Measurements from ENCODE around the gene KAT6B. TPM values are rescaled to one million over a fixed set of nuclear protein-coding genes. Genes with fewer than 3 reads are reported as not detected.

The KAT6B gene
- polyA plus RNA-seq, 2 donors, result 4.7 to 6.7 TPM

- 86 to 91% methylated on average over 1 of the region's 1 CpG for WGBS, 2 donors
- no peaks in the 10 kb centered on the region for H3K36me3 ChIP-seq (ENCODE audit: control insufficient read depth in 2 of 2, insufficient read depth in 2 of 2, low read length in 1 of 2)
- H3K4me3 ChIP-seq (ENCODE audit: low read depth in 1 of 2, low read length in 2 of 2), result no peak overlapping the region
- H3K9me3 ChIP-seq (ENCODE audit: control insufficient read depth in 2 of 2, insufficient read depth in 1 of 2, low read depth in 1 of 2, low read length in 1 of 2), result no peaks in the 10 kb centered on the region
- no peak overlapping the region for H3K27ac ChIP-seq (ENCODE audit: low read depth in 2 of 2, low read length in 1 of 2)
- no peaks in the 10 kb centered on the region for H3K27me3 ChIP-seq (ENCODE audit: control insufficient read depth in 1 of 2, insufficient read depth in 2 of 2, low read length in 2 of 2)
- no peaks in the 10 kb centered on the region for H3K4me1 ChIP-seq (ENCODE audit: control insufficient read depth in 2 of 2, insufficient read depth in 2 of 2, low read length in 1 of 2)
These were observed 28.9 kb upstream of the KAT6B start for GRCh38 chr10:74797550-74797949.

- Histone ChIP-seq H3K27me3 (ENCODE audit: control insufficient read depth in 1 of 2, insufficient read depth in 2 of 2, low read length in 2 of 2) (no peaks in the 10 kb centered on the region), H3K4me1 (ENCODE audit: control insufficient read depth in 2 of 2, insufficient read depth in 2 of 2, low read length in 1 of 2) (no peaks in the 10 kb centered on the region), H3K9me3 (ENCODE audit: control insufficient read depth in 2 of 2, insufficient read depth in 1 of 2, low read depth in 1 of 2, low read length in 1 of 2) (no peaks in the 10 kb centered on the region), H3K4me3 (ENCODE audit: low read depth in 1 of 2, low read length in 2 of 2) (no peak overlapping the region), H3K27ac (ENCODE audit: low read depth in 2 of 2, low read length in 1 of 2) (peak overlapping the region; percentile 2 to 15), H3K36me3 (ENCODE audit: control insufficient read depth in 2 of 2, insufficient read depth in 2 of 2, low read length in 1 of 2) (no peaks in the 10 kb centered on the region)
- WGBS, 2 donors, result 21 to 47% methylated on average over 5 of the region's 5 CpGs
These were observed 26.6 kb upstream of the KAT6B start for GRCh38 chr10:74799721-74800221.

- Histone ChIP-seq H3K36me3 (ENCODE audit: control insufficient read depth in 2 of 2, insufficient read depth in 2 of 2, low read length in 1 of 2) (no peaks in the 10 kb centered on the region), H3K27ac (ENCODE audit: low read depth in 2 of 2, low read length in 1 of 2) (no peak overlapping the region), H3K4me3 (ENCODE audit: low read depth in 1 of 2, low read length in 2 of 2) (no peak overlapping the region), H3K27me3 (ENCODE audit: control insufficient read depth in 1 of 2, insufficient read depth in 2 of 2, low read length in 2 of 2) (no peaks in the 10 kb centered on the region), H3K4me1 (ENCODE audit: control insufficient read depth in 2 of 2, insufficient read depth in 2 of 2, low read length in 1 of 2) (no peaks in the 10 kb centered on the region), H3K9me3 (ENCODE audit: control insufficient read depth in 2 of 2, insufficient read depth in 1 of 2, low read depth in 1 of 2, low read length in 1 of 2) (no peaks in the 10 kb centered on the region)
- WGBS, 2 donors, result 90 to 96% methylated on average over 2 of the region's 2 CpGs
These were observed 25.0 kb upstream of the KAT6B start for GRCh38 chr10:74801447-74801846.

- no peak overlapping the region for H3K27ac ChIP-seq (ENCODE audit: low read depth in 2 of 2, low read length in 1 of 2)
- no peaks in the 10 kb centered on the region for H3K27me3 ChIP-seq (ENCODE audit: control insufficient read depth in 1 of 2, insufficient read depth in 2 of 2, low read length in 2 of 2)
- H3K4me1 ChIP-seq (ENCODE audit: control insufficient read depth in 2 of 2, insufficient read depth in 2 of 2, low read length in 1 of 2), result no peaks in the 10 kb centered on the region
- H3K4me3 ChIP-seq (ENCODE audit: low read depth in 1 of 2, low read length in 2 of 2), result no peak overlapping the region
- WGBS, 2 donors, result 95 to 96% methylated on average over 4 of the region's 4 CpGs
- no peaks in the 10 kb centered on the region for H3K9me3 ChIP-seq (ENCODE audit: control insufficient read depth in 2 of 2, insufficient read depth in 1 of 2, low read depth in 1 of 2, low read length in 1 of 2)
- H3K36me3 ChIP-seq (ENCODE audit: control insufficient read depth in 2 of 2, insufficient read depth in 2 of 2, low read length in 1 of 2), result no peaks in the 10 kb centered on the region
These were observed 17.9 kb upstream of the KAT6B start for GRCh38 chr10:74808501-74808900.

- no peaks in the 10 kb centered on the region for H3K9me3 ChIP-seq (ENCODE audit: control insufficient read depth in 2 of 2, insufficient read depth in 1 of 2, low read depth in 1 of 2, low read length in 1 of 2)
- no peak overlapping the region for H3K4me3 ChIP-seq (ENCODE audit: low read depth in 1 of 2, low read length in 2 of 2)
- H3K4me1 ChIP-seq (ENCODE audit: control insufficient read depth in 2 of 2, insufficient read depth in 2 of 2, low read length in 1 of 2), result no peaks in the 10 kb centered on the region
- no peak overlapping the region for H3K27ac ChIP-seq (ENCODE audit: low read depth in 2 of 2, low read length in 1 of 2)
- 96 to 97% methylated on average over 2 of the region's 2 CpGs for WGBS, 2 donors
- H3K27me3 ChIP-seq (ENCODE audit: control insufficient read depth in 1 of 2, insufficient read depth in 2 of 2, low read length in 2 of 2), result no peaks in the 10 kb centered on the region
- no peaks in the 10 kb centered on the region for H3K36me3 ChIP-seq (ENCODE audit: control insufficient read depth in 2 of 2, insufficient read depth in 2 of 2, low read length in 1 of 2)
These were observed 16.3 kb upstream of the KAT6B start for GRCh38 chr10:74810087-74810486.

GRCh38 chr10:74813381-74814259 is 12.8 kb upstream of the KAT6B start:
- Histone ChIP-seq H3K27ac (ENCODE audit: low read depth in 2 of 2, low read length in 1 of 2) (no peak overlapping the region), H3K4me3 (ENCODE audit: low read depth in 1 of 2, low read length in 2 of 2) (no peak overlapping the region), H3K4me1 (ENCODE audit: control insufficient read depth in 2 of 2, insufficient read depth in 2 of 2, low read length in 1 of 2) (no peaks in the 10 kb centered on the region), H3K27me3 (ENCODE audit: control insufficient read depth in 1 of 2, insufficient read depth in 2 of 2, low read length in 2 of 2) (no peaks in the 10 kb centered on the region), H3K9me3 (ENCODE audit: control insufficient read depth in 2 of 2, insufficient read depth in 1 of 2, low read depth in 1 of 2, low read length in 1 of 2) (no peaks in the 10 kb centered on the region), H3K36me3 (ENCODE audit: control insufficient read depth in 2 of 2, insufficient read depth in 2 of 2, low read length in 1 of 2) (no peaks in the 10 kb centered on the region)
- WGBS, 2 donors, result 57 to 60% methylated on average over 53 of the region's 53 CpGs

GRCh38 chr10:74814797-74815196 is 11.6 kb upstream of the KAT6B start:
- Histone ChIP-seq H3K27me3 (ENCODE audit: control insufficient read depth in 1 of 2, insufficient read depth in 2 of 2, low read length in 2 of 2) (no peaks in the 10 kb centered on the region), H3K27ac (ENCODE audit: low read depth in 2 of 2, low read length in 1 of 2) (no peak overlapping the region), H3K4me1 (ENCODE audit: control insufficient read depth in 2 of 2, insufficient read depth in 2 of 2, low read length in 1 of 2) (no peaks in the 10 kb centered on the region), H3K4me3 (ENCODE audit: low read depth in 1 of 2, low read length in 2 of 2) (no peak overlapping the region), H3K36me3 (ENCODE audit: control insufficient read depth in 2 of 2, insufficient read depth in 2 of 2, low read length in 1 of 2) (no peaks in the 10 kb centered on the region), H3K9me3 (ENCODE audit: control insufficient read depth in 2 of 2, insufficient read depth in 1 of 2, low read depth in 1 of 2, low read length in 1 of 2) (no peaks in the 10 kb centered on the region)

GRCh38 chr10:74816824-74817498 is 9.4 kb upstream of the KAT6B start:
- Histone ChIP-seq H3K4me1 (ENCODE audit: control insufficient read depth in 2 of 2, insufficient read depth in 2 of 2, low read length in 1 of 2) (no peaks in the 10 kb centered on the region), H3K36me3 (ENCODE audit: control insufficient read depth in 2 of 2, insufficient read depth in 2 of 2, low read length in 1 of 2) (no peaks in the 10 kb centered on the region)
- WGBS, 2 donors, result 85 to 90% methylated on average over 4 of the region's 4 CpGs

GRCh38 chr10:74821501-74821900 is 4.9 kb upstream of the KAT6B start:
- Histone ChIP-seq H3K36me3 (ENCODE audit: control insufficient read depth in 2 of 2, insufficient read depth in 2 of 2, low read length in 1 of 2) (no peaks in the 10 kb centered on the region), H3K27me3 (ENCODE audit: control insufficient read depth in 1 of 2, insufficient read depth in 2 of 2, low read length in 2 of 2) (no peaks in the 10 kb centered on the region), H3K27ac (ENCODE audit: low read depth in 2 of 2, low read length in 1 of 2) (no peak overlapping the region), H3K4me3 (ENCODE audit: low read depth in 1 of 2, low read length in 2 of 2) (no peak overlapping the region), H3K9me3 (ENCODE audit: control insufficient read depth in 2 of 2, insufficient read depth in 1 of 2, low read depth in 1 of 2, low read length in 1 of 2) (no peaks in the 10 kb centered on the region), H3K4me1 (ENCODE audit: control insufficient read depth in 2 of 2, insufficient read depth in 2 of 2, low read length in 1 of 2) (no peaks in the 10 kb centered on the region)
- 66 to 73% methylated on average over 3 of the region's 3 CpGs for WGBS, 2 donors

More at GRCh38 chr10:74816824-74817498, 9.4 kb upstream of the KAT6B start:
- Histone ChIP-seq H3K9me3 (ENCODE audit: control insufficient read depth in 2 of 2, insufficient read depth in 1 of 2, low read depth in 1 of 2, low read length in 1 of 2) (no peaks in the 10 kb centered on the region), H3K4me3 (ENCODE audit: low read depth in 1 of 2, low read length in 2 of 2) (no peak overlapping the region), H3K27me3 (ENCODE audit: control insufficient read depth in 1 of 2, insufficient read depth in 2 of 2, low read length in 2 of 2) (no peaks in the 10 kb centered on the region), H3K27ac (ENCODE audit: low read depth in 2 of 2, low read length in 1 of 2) (no peak overlapping the region)
